RWPE2 (cell line): ENCODE measurements around the gene DAP.

Experiments used
- ATAC-seq: fragments of 200-7000 bp; cut with Tn5 transposase; 3 replicates; pipeline ENCODE4 v1.9.1; 2021; ENCODE audit warnings: low read depth
- DNase-seq: peaks from one replicate; pipeline ENCODE4 v3.0.0-alpha.2; 2020; ENCODE audit warnings: low spot score
- H3K27ac ChIP-seq: fragments of 450-650 bp; 2 replicates; pipeline ENCODE4 v1.5.1; 2017; ENCODE audit warnings: mild to moderate bottlenecking; ENCODE audit not compliant: poor library complexity, severe bottlenecking
- H3K27me3 ChIP-seq: fragments of 250-450 bp; sonication (Bioruptor Pico); 2 replicates; pipeline ENCODE4 v1.5.1; 2021; ENCODE audit warnings: mild to moderate bottlenecking, moderate library complexity; ENCODE audit not compliant: insufficient read depth, poor library complexity, severe bottlenecking
- H3K36me3 ChIP-seq: fragments of 250-450 bp; sonication (Bioruptor Pico); 2 replicates; pipeline ENCODE4 v1.5.1; 2020; ENCODE audit warnings: low read depth, mild to moderate bottlenecking, moderate library complexity
- H3K4me1 ChIP-seq: fragments of 250-450 bp; sonication (Bioruptor Pico); 2 replicates; pipeline ENCODE4 v1.5.1; 2021; ENCODE audit warnings: mild to moderate bottlenecking, moderate library complexity; ENCODE audit not compliant: insufficient read depth, poor library complexity, severe bottlenecking
- H3K4me3 ChIP-seq: fragments of 250-450 bp; sonication (Bioruptor Pico); 2 replicates; pipeline ENCODE4 v1.5.1; 2021; ENCODE audit warnings: mild to moderate bottlenecking, moderate library complexity; ENCODE audit not compliant: severe bottlenecking
- H3K9me3 ChIP-seq: fragments of 250-450 bp; sonication (Bioruptor Pico); 2 replicates; pipeline ENCODE4 v1.5.1; 2021; ENCODE audit warnings: mild to moderate bottlenecking, moderate library complexity; ENCODE audit not compliant: severe bottlenecking
- TF ChIP-seq, protein P1 (sequence below): fragments of 450-650 bp; IDR thresholded peaks from one replicate; pipeline ENCODE4 v1.5.1; 2017; ENCODE audit warnings: mild to moderate bottlenecking, moderate library complexity; ENCODE audit not compliant: poor library complexity, severe bottlenecking

Gene DAP

DNA sequence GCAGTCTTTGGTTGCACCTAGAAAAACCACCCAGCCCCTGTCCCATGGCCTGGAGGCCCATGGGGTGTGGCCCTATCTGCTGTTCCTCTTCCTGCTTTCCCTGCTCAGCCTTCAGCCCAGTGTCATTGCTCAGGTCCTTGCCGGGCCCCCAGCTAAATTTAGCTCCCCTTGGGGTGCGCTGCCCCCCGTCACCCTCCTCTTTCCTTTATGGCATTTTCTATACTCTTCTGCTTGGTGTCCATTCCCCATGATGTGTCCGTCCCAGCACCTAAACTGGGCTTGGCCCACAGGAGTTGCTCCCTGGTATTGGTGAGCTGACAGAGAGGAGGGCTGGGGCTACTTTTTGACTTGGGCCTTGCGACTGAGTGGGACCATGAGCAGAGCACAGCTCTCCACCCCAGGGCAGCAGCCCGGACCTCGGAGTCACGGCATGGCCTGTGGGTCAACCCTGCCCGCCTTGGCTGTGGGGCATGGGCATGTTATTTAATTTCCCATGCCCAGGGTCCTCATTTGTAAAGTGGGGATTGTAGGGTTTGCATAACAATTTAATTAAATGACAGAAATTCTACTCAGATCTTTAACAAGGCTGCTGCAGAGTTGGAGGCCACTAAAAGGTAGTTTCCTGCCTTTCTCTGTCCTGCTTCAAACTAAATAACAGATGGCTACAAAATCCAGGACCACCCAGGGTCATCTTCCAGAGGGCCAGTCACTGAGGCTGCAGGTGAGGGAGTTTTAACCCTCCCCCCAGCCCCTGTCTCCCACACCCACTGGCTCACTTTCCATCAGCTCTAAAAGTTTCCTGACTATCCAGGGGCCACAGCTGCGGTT is 98.2 kb downstream of the DAP start:
- ATAC-seq = no peak

DNA sequence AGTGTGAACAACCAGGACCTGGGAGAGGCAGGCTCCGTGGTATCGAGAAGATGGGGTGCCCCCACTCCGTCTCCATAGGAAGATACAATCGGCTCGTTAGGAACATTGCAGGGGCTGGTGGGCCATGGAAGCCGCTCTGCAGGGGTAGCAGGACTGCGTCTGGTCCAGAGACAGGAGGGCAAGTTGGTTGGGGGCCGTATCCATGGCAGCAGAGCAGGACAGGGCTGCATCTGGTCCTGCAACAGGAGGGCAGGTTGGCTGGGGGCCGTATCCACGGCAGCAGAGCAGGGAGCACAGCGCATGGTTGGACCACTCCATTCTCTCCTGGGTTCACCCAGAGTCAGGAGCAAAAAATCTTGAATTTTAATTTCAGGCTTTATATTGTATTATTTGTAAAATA is 99.0 kb downstream of the DAP start:
- TF ChIP-seq, protein P1, sequence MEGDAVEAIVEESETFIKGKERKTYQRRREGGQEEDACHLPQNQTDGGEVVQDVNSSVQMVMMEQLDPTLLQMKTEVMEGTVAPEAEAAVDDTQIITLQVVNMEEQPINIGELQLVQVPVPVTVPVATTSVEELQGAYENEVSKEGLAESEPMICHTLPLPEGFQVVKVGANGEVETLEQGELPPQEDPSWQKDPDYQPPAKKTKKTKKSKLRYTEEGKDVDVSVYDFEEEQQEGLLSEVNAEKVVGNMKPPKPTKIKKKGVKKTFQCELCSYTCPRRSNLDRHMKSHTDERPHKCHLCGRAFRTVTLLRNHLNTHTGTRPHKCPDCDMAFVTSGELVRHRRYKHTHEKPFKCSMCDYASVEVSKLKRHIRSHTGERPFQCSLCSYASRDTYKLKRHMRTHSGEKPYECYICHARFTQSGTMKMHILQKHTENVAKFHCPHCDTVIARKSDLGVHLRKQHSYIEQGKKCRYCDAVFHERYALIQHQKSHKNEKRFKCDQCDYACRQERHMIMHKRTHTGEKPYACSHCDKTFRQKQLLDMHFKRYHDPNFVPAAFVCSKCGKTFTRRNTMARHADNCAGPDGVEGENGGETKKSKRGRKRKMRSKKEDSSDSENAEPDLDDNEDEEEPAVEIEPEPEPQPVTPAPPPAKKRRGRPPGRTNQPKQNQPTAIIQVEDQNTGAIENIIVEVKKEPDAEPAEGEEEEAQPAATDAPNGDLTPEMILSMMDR = no peak
- no peak overlapping the region for H3K4me3 ChIP-seq
- H3K36me3 ChIP-seq = no peaks in the 10 kb centered on the region
- DNase-seq = no peak
- no peak overlapping the region for H3K27ac ChIP-seq
- H3K9me3 ChIP-seq = no peaks in the 10 kb centered on the region
- no peak for ATAC-seq
- peaks cover 5% of the 10 kb centered on the region for H3K4me1 ChIP-seq
- H3K27me3 ChIP-seq = no peaks in the 10 kb centered on the region

More for the DNA sequence above, 98.2 kb downstream of the DAP start:
- peaks cover 5% of the 10 kb centered on the region for H3K4me1 ChIP-seq
- no peaks in the 10 kb centered on the region for H3K36me3 ChIP-seq
- no peak overlapping the region for H3K27ac ChIP-seq
- TF ChIP-seq, protein P1 = no peak
- no peaks in the 10 kb centered on the region for H3K9me3 ChIP-seq
- DNase-seq = no peak
- no peaks in the 10 kb centered on the region for H3K27me3 ChIP-seq
- H3K4me3 ChIP-seq = no peak overlapping the region

DNA sequence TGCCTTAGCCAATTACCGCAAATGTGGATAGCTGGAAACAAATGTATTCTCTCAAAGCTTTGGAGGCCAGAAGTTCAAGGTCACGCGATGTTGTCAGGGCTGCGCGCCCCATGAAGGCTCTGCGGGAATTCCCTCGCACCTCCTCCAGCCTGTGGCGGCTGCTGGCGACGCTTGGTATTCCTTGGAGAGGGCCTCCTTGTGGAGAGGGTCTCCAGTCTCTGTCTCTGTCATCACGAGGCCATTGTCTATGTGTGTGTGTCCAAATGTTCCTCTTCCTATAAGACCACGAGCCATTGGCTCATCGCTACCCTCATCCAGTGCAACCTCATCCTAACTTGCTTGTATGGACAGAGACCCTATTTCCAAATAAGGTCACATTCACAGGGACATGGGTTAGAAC is 99.6 kb downstream of the DAP start:
- no peaks in the 10 kb centered on the region for H3K27me3 ChIP-seq
- H3K4me1 ChIP-seq = peaks cover 5% of the 10 kb centered on the region
- no peaks in the 10 kb centered on the region for H3K36me3 ChIP-seq
- TF ChIP-seq, protein P1 = no peak
- ATAC-seq (no peak), DNase-seq (no peak)
- H3K27ac ChIP-seq = no peak overlapping the region
- no peaks in the 10 kb centered on the region for H3K9me3 ChIP-seq
- H3K4me3 ChIP-seq = no peak overlapping the region

DNA sequence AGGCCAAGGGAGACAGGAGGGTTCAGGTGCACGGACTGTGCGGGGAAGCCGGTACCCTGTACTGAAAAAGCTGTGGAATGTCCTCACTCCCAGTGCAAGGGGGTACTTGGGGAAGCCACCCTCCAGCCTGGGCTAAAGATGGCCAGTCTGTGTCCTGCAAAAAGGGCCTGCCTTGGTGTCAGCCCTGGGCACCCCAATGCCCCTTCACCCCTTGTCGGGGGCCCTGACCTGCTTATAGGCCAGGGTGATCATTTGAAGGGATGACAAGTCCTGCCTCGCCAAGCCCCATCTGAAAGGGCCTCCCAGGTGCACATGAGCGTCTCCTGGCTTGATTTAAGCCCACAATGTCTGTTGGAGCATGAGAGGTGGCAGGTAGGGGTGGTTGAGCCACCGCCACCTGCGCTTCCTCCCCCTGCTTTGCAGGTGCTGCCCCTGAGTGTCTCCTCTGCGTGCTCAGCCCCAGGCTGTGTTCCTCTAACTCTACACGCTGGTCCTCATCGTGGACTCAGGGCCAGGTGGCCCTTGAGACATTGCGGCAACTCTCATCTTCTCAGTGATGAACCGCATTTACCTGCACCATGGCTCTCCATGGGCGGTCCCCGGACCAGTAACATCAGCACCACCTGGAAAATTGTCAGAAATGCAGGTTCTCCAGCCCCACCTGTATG is 100.2 kb downstream of the DAP start:
- Histone ChIP-seq H3K9me3 (no peaks in the 10 kb centered on the region), H3K4me3 (no peak overlapping the region), H3K27me3 (no peaks in the 10 kb centered on the region), H3K4me1 (peaks cover 5% of the 10 kb centered on the region), H3K27ac (no peak overlapping the region), H3K36me3 (no peaks in the 10 kb centered on the region)
- ATAC-seq = no peak
- TF ChIP-seq, protein P1 = no peak
- peak; percentile 61 for DNase-seq

DNA sequence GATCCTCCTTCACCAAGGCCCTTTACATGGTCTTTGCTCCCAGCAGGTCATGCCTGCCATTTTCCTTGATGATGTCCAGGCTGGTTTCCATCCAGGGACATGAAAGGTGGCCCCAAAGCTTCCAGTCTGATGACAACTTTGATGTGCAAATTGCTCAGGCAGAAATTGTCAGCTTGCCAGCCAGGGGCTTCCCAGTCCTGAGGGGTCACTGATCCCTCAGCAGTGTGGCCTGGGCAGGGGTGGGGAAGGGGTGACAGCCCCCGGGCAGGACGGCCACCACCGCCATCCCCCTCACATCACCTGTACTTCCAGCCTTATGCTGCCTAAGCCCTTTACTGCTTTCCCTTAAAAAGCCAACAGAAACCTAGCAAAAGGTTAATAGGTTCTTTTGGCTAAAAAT is 100.9 kb downstream of the DAP start:
- Histone ChIP-seq H3K36me3 (no peaks in the 10 kb centered on the region), H3K4me1 (peaks cover 5% of the 10 kb centered on the region), H3K27ac (no peak overlapping the region), H3K4me3 (no peak overlapping the region), H3K9me3 (no peaks in the 10 kb centered on the region), H3K27me3 (no peaks in the 10 kb centered on the region)
- ATAC-seq (no peak), DNase-seq (peak; percentile 51)
- TF ChIP-seq, protein P1 = no peak
